Panc1 (cell line): ENCODE results near the gene ZNRF3. TPM values are rescaled to one million over a fixed set of nuclear protein-coding genes. Genes with fewer than 3 reads are reported as not detected.

Experiments
- ATAC-seq: fragments of 200-7000 bp; cut with Tn5 transposase; 2 replicates; pipeline ENCODE4 v1.9.1; 2020; ENCODE audit warnings: mild to moderate bottlenecking, moderate library complexity
- BruUV-seq: library from RNA; stranded (reverse); fragments of 400-500 nt; replicated peaks from 2 replicates; lab custom pipeline; 2021; lab: Mats Ljungman, UMichigan
- CTCF ChIA-PET: fragments of 300-600 bp; sonication (Branson Sonifier 250); formaldehyde crosslinking; loops from one replicate; lab custom pipeline; 2022; ENCODE audit warnings: antibody characterized with exemption; lab: Charles Lee
- POLR2A ChIA-PET: fragments of 300-600 bp; sonication (Branson Sonifier 250); formaldehyde crosslinking; loops from one replicate; lab custom pipeline; 2022; ENCODE audit warnings: antibody characterized with exemption; lab: Charles Lee
- DNase-seq: peaks from one replicate; pipeline ENCODE4 v3.0.0-alpha.2; 2010; ENCODE audit warnings: low read depth, low spot score
- H3K27ac ChIP-seq: 2 replicates; pipeline ENCODE4 v1.5.1; 2011; ENCODE audit warnings: mild to moderate bottlenecking, low read length, inconsistent platforms
- H3K27me3 ChIP-seq: fragments of 200-500 bp; sonication (Bioruptor generic); 2 replicates; pipeline ENCODE4 v1.6.0; 2014; ENCODE audit warnings: low read length, inconsistent platforms; ENCODE audit not compliant: control insufficient read depth, insufficient read depth
- H3K36me3 ChIP-seq: fragments of 200-500 bp; sonication (Bioruptor generic); 2 replicates; pipeline ENCODE4 v1.5.1; 2014; ENCODE audit warnings: inconsistent platforms, mild to moderate bottlenecking, low read length, moderate library complexity; ENCODE audit not compliant: control insufficient read depth, insufficient read depth
- H3K4me1 ChIP-seq: 2 replicates; pipeline ENCODE4 v1.5.1; 2011; ENCODE audit warnings: inconsistent platforms, mild to moderate bottlenecking, low read length, moderate library complexity; ENCODE audit not compliant: control insufficient read depth, insufficient read depth
- H3K4me3 ChIP-seq, 2 experiments: 2 replicates each; pipeline ENCODE4 v1.5.1; 2011 to 2012; ENCODE audit warnings: low read depth in 2 of 2, low read length in 2 of 2, mild to moderate bottlenecking in 2 of 2, inconsistent platforms in 1 of 2, moderate library complexity in 1 of 2
- H3K9me3 ChIP-seq: fragments of 200-500 bp; sonication (Bioruptor generic); 2 replicates; pipeline ENCODE4 v1.5.1; 2014; ENCODE audit warnings: low read depth, mild to moderate bottlenecking, inconsistent platforms, low read length, moderate library complexity; ENCODE audit not compliant: control insufficient read depth, insufficient read depth
- POLR2AphosphoS5 ChIP-seq: IDR thresholded peaks from 2 replicates; pipeline ENCODE4 v1.6.1; 2012; ENCODE audit warnings: mild to moderate bottlenecking, low read depth, low read length, moderate library complexity
- SIN3A ChIP-seq: IDR thresholded peaks from 2 replicates; pipeline ENCODE4 v1.6.1; 2012; ENCODE audit warnings: low read depth, mild to moderate bottlenecking, low read length, moderate library complexity, borderline replicate concordance; ENCODE audit not compliant: insufficient read depth
- TCF7L2 ChIP-seq: IDR thresholded peaks from 2 replicates; pipeline ENCODE4 v1.6.1; 2011; ENCODE audit warnings: mild to moderate bottlenecking, low read depth, low read length, inconsistent platforms
- in situ Hi-C: cut with HindIII; loops from 2 replicates; pipeline ENCODE4 v1.10.0; 2016; ENCODE audit warnings: low sequenced_read_pairs, low pct_unique_long_range_greater_than_20kb
- intact Hi-C: fragments of 100-400 bp; cut with micrococcal nuclease; formaldehyde crosslinking; loops from one replicate; pipeline ENCODE4 v1.10.0; 2022; ENCODE audit not compliant: unreplicated experiment
- total RNA-seq: library from RNA; stranded (reverse); gene quantifications from one replicate; pipeline ENCODE4 v1.2.1, GENCODE V29; 2021; ENCODE audit not compliant: unreplicated experiment
- TF ChIP-seq, protein P1 (sequence below): fragments of 450-650 bp; IDR thresholded peaks from 2 replicates; pipeline ENCODE4 v1.5.1; 2017; ENCODE audit warnings: mild to moderate bottlenecking
- TF ChIP-seq, protein P2 (sequence below), 2 experiments: IDR thresholded peaks; 2 replicates each; pipeline ENCODE4 v1.6.1; 2011 to 2012; ENCODE audit warnings: low read depth in 2 of 2, control low read depth in 1 of 2, low read length in 1 of 2, mild to moderate bottlenecking in 1 of 2, moderate library complexity in 1 of 2; ENCODE audit not compliant: insufficient read depth in 1 of 2

The ZNRF3 gene
- total RNA-seq, 1 experiment from 2014 or later = 7.3 TPM

DNA sequence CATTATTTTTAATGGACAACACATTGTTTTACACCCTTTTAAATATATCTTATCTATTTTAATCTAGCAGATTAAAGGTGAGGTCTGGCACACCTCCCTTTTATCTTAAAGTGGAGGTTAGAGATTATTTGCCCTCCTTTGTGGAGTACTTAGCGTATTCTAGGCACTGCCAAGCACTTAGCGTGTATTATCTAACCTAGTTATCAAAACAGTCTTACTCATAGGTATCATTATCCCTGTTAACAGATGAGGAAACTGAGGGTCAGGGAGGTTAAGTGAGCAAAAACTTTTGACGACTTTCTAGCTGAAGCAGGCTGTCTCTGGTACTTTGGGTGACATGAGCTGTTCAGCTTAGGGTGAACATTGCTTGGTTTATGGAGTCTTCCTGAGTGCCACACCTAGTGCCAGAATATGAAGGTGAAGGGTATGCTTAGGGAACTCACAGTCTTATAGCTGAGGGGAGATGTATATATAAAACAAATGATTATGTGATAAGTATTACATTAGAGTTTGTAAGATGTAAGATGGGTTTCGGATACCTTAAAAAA is 55.0 kb downstream of the ZNRF3 start:
- Histone ChIP-seq H3K27ac (no peak overlapping the region), H3K27me3 (no peaks in the 10 kb centered on the region), H3K9me3 (no peaks in the 10 kb centered on the region), H3K4me3 (no peak overlapping the region), H3K4me1 (no peaks in the 10 kb centered on the region), H3K36me3 (no peaks in the 10 kb centered on the region)
- CTCF ChIA-PET = interaction anchor here (0.7 kb wide), 1 partner anchor 24 kb away, joined by 3 read pairs; no protein-coding TSS in a partner anchor
- intact Hi-C loops = no loop called here
- ATAC-seq (no peak), DNase-seq (no peak)
- no TSS peak for BruUV-seq
- TF ChIP-seq, protein P1, sequence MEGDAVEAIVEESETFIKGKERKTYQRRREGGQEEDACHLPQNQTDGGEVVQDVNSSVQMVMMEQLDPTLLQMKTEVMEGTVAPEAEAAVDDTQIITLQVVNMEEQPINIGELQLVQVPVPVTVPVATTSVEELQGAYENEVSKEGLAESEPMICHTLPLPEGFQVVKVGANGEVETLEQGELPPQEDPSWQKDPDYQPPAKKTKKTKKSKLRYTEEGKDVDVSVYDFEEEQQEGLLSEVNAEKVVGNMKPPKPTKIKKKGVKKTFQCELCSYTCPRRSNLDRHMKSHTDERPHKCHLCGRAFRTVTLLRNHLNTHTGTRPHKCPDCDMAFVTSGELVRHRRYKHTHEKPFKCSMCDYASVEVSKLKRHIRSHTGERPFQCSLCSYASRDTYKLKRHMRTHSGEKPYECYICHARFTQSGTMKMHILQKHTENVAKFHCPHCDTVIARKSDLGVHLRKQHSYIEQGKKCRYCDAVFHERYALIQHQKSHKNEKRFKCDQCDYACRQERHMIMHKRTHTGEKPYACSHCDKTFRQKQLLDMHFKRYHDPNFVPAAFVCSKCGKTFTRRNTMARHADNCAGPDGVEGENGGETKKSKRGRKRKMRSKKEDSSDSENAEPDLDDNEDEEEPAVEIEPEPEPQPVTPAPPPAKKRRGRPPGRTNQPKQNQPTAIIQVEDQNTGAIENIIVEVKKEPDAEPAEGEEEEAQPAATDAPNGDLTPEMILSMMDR = no peak
- TF ChIP-seq SIN3A (no peak), POLR2AphosphoS5 (no peak), TCF7L2 (no peak)
- TF ChIP-seq, protein P2, sequence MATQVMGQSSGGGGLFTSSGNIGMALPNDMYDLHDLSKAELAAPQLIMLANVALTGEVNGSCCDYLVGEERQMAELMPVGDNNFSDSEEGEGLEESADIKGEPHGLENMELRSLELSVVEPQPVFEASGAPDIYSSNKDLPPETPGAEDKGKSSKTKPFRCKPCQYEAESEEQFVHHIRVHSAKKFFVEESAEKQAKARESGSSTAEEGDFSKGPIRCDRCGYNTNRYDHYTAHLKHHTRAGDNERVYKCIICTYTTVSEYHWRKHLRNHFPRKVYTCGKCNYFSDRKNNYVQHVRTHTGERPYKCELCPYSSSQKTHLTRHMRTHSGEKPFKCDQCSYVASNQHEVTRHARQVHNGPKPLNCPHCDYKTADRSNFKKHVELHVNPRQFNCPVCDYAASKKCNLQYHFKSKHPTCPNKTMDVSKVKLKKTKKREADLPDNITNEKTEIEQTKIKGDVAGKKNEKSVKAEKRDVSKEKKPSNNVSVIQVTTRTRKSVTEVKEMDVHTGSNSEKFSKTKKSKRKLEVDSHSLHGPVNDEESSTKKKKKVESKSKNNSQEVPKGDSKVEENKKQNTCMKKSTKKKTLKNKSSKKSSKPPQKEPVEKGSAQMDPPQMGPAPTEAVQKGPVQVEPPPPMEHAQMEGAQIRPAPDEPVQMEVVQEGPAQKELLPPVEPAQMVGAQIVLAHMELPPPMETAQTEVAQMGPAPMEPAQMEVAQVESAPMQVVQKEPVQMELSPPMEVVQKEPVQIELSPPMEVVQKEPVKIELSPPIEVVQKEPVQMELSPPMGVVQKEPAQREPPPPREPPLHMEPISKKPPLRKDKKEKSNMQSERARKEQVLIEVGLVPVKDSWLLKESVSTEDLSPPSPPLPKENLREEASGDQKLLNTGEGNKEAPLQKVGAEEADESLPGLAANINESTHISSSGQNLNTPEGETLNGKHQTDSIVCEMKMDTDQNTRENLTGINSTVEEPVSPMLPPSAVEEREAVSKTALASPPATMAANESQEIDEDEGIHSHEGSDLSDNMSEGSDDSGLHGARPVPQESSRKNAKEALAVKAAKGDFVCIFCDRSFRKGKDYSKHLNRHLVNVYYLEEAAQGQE (IDR thresholded peaks at IDR 0.05; ENCODE audit: insufficient read depth in 1 of 2, low read depth in 2 of 2, low read length in 1 of 2) = no peak
- in situ Hi-C loops = no loop called here
- POLR2A ChIA-PET = no interaction called here

DNA sequence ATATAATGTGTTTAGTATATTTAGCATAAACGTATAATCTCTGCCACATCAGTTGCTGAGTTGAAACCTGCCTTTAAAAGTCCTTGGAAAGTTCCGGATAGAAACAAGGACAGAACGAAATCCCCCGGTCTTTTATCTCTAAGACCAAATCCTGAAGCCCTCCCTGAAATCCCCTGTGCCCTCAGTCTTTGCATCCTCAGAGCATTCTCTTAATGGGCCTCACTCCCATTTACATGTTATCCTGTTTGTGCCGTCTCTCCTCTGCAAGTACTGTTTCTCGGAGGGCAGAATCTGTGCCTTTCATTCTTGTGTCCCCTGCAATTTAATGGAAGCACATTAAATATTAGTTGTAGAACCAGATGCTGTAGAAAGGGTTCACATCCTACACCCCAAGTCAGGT is 56.0 kb downstream of the ZNRF3 start:
- intact Hi-C loops = no loop called here
- no peak for DNase-seq
- CTCF ChIA-PET = no interaction called here
- ATAC-seq = no peak
- no peak for TF ChIP-seq TCF7L2
- TF ChIP-seq, protein P1 = no peak
- no peak for TF ChIP-seq POLR2AphosphoS5
- TF ChIP-seq SIN3A = no peak
- TF ChIP-seq, protein P2 (IDR thresholded peaks at IDR 0.05; ENCODE audit: insufficient read depth in 1 of 2, low read depth in 2 of 2, low read length in 1 of 2) = no peak
- no peaks in the 10 kb centered on the region for H3K4me1 ChIP-seq
- BruUV-seq = no TSS peak
- POLR2A ChIA-PET = interaction anchor here (0.6 kb wide), 1 partner anchor 1501 kb away, joined by 5 read pairs; no protein-coding TSS in a partner anchor
- H3K4me3 ChIP-seq = no peak overlapping the region
- no peaks in the 10 kb centered on the region for H3K27me3 ChIP-seq
- no peaks in the 10 kb centered on the region for H3K9me3 ChIP-seq
- H3K27ac ChIP-seq = no peak overlapping the region
- in situ Hi-C loops = no loop called here
- no peaks in the 10 kb centered on the region for H3K36me3 ChIP-seq
